Pancreas (tissue), 10 donors: ENCODE data around the gene EMILIN3. TPM values are rescaled to one million over a fixed set of nuclear protein-coding genes. Genes with fewer than 3 reads are reported as not detected.

Experiments used
- ATAC-seq, 4 donors: fragments of 200-7000 bp; cut with Tn5 transposase; one replicate each; pipeline versions ENCODE4 v1.8.0 to v1.9.1; 2020; ENCODE audit warnings: mild to moderate bottlenecking in 4 of 4, moderate library complexity in 4 of 4
- DNase-seq, 6 donors: peaks; one replicate each; pipeline ENCODE4 v3.0.0-alpha.2; 2020
- FAIRE-seq: peaks from 2 replicates; lab custom pipeline; 2012; peaks lifted over from hg19 to GRCh38; lab: Jason Lieb, UNC
- H3K27ac ChIP-seq, 4 donors: fragments of 200-600 bp; sonication (generic); 1 replicate in 3 of 4; 2 replicates in 1 of 4; pipeline versions ENCODE4 v1.5.0 to v1.8.0; 2020
- H3K27me3 ChIP-seq, 4 donors: fragments of 200-600 bp; one replicate each; pipeline ENCODE4 v1.8.0; 2021
- H3K36me3 ChIP-seq, 3 donors: fragments of 200-600 bp; sonication (generic) in 1 of 3; one replicate each; pipeline versions ENCODE4 v1.5.0 to v1.8.0; 2020 to 2021
- H3K4me1 ChIP-seq, 3 donors: fragments of 200-600 bp; one replicate each; pipeline ENCODE4 v1.8.0; 2021
- H3K4me3 ChIP-seq, 4 donors: fragments of 200-600 bp; sonication (generic) in 2 of 4; one replicate each; pipeline versions ENCODE4 v1.5.0 to v1.8.0; 2020 to 2021
- H3K9me3 ChIP-seq, 4 donors: fragments of 200-600 bp; one replicate each; pipeline ENCODE4 v1.8.0; 2021
- WGBS, 2 donors: extraction: QIAGEN DNeasy Blood & Tissue Kit; methylation state at CpG; one replicate each; pipeline ENCODE4 v1.1.7; 2013; 5-methylcytosine and 5-hydroxymethylcytosine counted together
- intact Hi-C, 3 donors: fragments of 100-400 bp; cut with DNase I; formaldehyde crosslinking; loops; one replicate each; pipeline versions ENCODE4 v1.11.1 to v1.14.2; 2022
- polyA plus RNA-seq, 2 donors: library from polyadenylated mRNA; stranded (reverse); fragments of 200-250 nt; gene quantifications; one replicate each; pipeline ENCODE4 v1.2.3, GENCODE V29; 2013
- total RNA-seq, 6 donors: library from RNA; stranded (reverse); fragmentation: NEBNext Ultra II Directional in 4 of 6; extraction: Animal tissue kit (Norgen Biotek cat#: 25700) in 4 of 6; gene quantifications; one replicate each; pipeline versions ENCODE4 v1.2.1 to v1.2.4, GENCODE V29; 2021 to 2023
- TF ChIP-seq, protein P1 (sequence below), 4 donors: fragments of 200-600 bp; sonication (generic) in 3 of 4; IDR thresholded peaks; one replicate each; pipeline versions ENCODE4 v1.5.0 to v1.8.0; 2021; ENCODE audit warnings: antibody characterized with exemption in 4 of 4
- donor health status: healthy with polysubstance abuse.
- donor health status: DM: no; HTN: no; CAD: no; lungs with moderate emphysema.
- donor health status: DM: no; HTN: no; CAD: no.
- donor health status: control.
- donor health status: control.
- donor health status: Bipolar disorder and iron deficiency.
- donor health status: DM: yes; HTN: yes; CAD: no.
- donor health status: DM: no; HTN: no; CAD: no.
- donor health status: DM: no; HTN: no; CAD: no.
- donor health status: DM: yes; HTN: yes; CAD: no.

Gene EMILIN3
- total and polyA plus RNA-seq, 8 donors: 0.04 to 0.33 (median 0.06) TPM; not detected in 3

DNA sequence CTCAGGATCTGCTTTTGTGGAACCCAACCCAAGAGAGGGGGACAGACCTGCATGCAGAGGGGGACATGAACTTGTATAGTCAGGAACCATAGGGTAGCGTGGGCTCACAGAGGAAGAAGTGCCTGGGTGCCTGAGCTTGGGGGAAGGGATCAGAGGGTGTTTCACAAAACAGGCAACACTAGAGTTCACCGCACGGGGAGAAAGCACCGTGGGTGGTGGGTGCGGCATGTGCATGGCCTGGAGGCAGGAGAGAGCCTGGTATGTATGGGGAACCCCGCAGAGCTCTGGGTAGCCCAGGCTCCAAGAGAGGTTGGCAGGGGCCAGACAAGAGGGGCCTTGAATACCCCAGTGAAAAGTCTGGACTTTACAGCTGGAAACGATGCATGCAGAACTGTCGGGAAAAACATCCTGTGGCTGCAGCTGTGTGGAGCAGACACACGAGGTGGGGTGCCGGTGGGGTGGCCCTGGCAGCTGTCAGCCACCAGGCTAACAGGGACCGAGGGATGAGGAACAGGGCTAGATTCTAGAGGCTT lies 6.7 kb upstream of the EMILIN3 start:
- intact Hi-C loops: no loop called here
- no peak for FAIRE-seq
- H3K4me1 ChIP-seq: no peaks in the 10 kb centered on the region
- H3K27ac ChIP-seq: no peak overlapping the region
- H3K4me3 ChIP-seq: no peak overlapping the region
- DNase-seq: no peak
- H3K27me3 ChIP-seq: no peaks in the 10 kb centered on the region
- 66 to 71% methylated on average over 11 of the region's 11 CpGs for WGBS, 2 donors
- TF ChIP-seq, protein P1, sequence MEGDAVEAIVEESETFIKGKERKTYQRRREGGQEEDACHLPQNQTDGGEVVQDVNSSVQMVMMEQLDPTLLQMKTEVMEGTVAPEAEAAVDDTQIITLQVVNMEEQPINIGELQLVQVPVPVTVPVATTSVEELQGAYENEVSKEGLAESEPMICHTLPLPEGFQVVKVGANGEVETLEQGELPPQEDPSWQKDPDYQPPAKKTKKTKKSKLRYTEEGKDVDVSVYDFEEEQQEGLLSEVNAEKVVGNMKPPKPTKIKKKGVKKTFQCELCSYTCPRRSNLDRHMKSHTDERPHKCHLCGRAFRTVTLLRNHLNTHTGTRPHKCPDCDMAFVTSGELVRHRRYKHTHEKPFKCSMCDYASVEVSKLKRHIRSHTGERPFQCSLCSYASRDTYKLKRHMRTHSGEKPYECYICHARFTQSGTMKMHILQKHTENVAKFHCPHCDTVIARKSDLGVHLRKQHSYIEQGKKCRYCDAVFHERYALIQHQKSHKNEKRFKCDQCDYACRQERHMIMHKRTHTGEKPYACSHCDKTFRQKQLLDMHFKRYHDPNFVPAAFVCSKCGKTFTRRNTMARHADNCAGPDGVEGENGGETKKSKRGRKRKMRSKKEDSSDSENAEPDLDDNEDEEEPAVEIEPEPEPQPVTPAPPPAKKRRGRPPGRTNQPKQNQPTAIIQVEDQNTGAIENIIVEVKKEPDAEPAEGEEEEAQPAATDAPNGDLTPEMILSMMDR (IDR thresholded peaks at IDR 0.05): no peak
- ATAC-seq: no peak
- H3K9me3 ChIP-seq: no peaks in the 10 kb centered on the region
- H3K36me3 ChIP-seq: no peaks in the 10 kb centered on the region

DNA sequence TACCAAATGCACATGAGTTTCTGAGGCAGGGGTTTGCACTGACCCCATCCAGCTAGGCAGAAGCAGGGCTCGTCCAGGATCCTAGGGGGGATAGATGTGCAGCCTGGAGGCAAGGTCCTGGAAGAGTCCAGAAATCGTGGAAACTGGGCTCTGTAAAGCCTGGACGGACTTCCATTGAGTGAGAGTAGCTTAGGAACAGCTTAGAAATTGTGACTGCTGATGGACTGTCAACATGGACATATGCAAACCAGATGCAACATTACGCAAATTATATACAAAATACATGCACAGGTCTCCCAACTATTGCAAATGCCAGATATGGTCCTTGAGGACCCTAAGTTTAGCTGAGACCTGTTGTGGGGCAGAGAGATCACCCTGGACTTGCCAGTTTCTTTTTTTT lies 4.8 kb upstream of the EMILIN3 start:
- intact Hi-C loops: no loop called here
- 70 to 75% methylated on average over 4 of the region's 4 CpGs for whole genome bisulfite sequencing, 2 donors

GRCh38 chr20:41370176-41370575 lies 3.6 kb upstream of the EMILIN3 start:
- intact Hi-C loops: no loop called here
- no peaks in the 10 kb centered on the region for H3K9me3 ChIP-seq
- no peak for DNase-seq
- TF ChIP-seq, protein P1 (IDR thresholded peaks at IDR 0.05): no peak
- H3K4me1 ChIP-seq: no peaks in the 10 kb centered on the region
- no peak overlapping the region for H3K4me3 ChIP-seq
- H3K27ac ChIP-seq: no peak overlapping the region
- WGBS, 2 donors: 71 to 82% methylated on average over 5 of the region's 5 CpGs
- peaks cover 0 to 9% (median 0%) of the 10 kb centered on the region in 4 donors for H3K27me3 ChIP-seq
- no peaks in the 10 kb centered on the region for H3K36me3 ChIP-seq
- ATAC-seq: no peak
- FAIRE-seq: no peak

More for the DNA sequence above, 4.8 kb upstream of the EMILIN3 start:
- Histone ChIP-seq H3K9me3 (no peaks in the 10 kb centered on the region), H3K4me3 (no peak overlapping the region), H3K27me3 (no peaks in the 10 kb centered on the region), H3K27ac (no peak overlapping the region), H3K36me3 (no peaks in the 10 kb centered on the region), H3K4me1 (no peaks in the 10 kb centered on the region)
- FAIRE-seq: no peak
- TF ChIP-seq, protein P1 (IDR thresholded peaks at IDR 0.05): no peak
- no peak for DNase-seq
- ATAC-seq: no peak

DNA sequence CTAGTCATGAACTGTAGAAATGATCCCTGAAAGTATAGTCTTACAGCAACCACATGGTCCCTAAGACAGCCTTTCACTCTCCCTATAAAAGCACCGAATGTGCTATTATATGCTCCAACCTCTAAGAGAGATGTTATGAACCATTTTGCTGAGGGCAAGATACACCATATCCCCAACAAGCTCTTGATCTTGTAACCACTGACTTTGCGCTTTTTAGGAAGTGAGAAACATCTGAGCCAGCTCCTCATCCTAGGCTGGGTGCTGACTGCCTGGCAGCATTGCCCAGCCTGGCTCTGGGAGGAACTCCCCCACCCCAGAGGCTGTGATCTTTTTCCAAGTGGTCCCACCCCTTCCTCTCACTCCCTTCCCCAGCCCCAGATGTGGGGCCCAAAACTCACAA lies 3.1 kb upstream of the EMILIN3 start:
- intact Hi-C loops: no loop called here
- no peak for ATAC-seq
- no peak overlapping the region for H3K27ac ChIP-seq
- 81 to 89% methylated on average over 2 of the region's 2 CpGs for WGBS, 2 donors
- H3K36me3 ChIP-seq: no peaks in the 10 kb centered on the region
- no peaks in the 10 kb centered on the region for H3K4me1 ChIP-seq
- FAIRE-seq: no peak
- no peak for DNase-seq
- H3K4me3 ChIP-seq: no peak overlapping the region
- H3K27me3 ChIP-seq: peaks cover 0 to 13% (median 0%) of the 10 kb centered on the region in 4 donors
- TF ChIP-seq, protein P1 (IDR thresholded peaks at IDR 0.05): no peak
- no peaks in the 10 kb centered on the region for H3K9me3 ChIP-seq

DNA sequence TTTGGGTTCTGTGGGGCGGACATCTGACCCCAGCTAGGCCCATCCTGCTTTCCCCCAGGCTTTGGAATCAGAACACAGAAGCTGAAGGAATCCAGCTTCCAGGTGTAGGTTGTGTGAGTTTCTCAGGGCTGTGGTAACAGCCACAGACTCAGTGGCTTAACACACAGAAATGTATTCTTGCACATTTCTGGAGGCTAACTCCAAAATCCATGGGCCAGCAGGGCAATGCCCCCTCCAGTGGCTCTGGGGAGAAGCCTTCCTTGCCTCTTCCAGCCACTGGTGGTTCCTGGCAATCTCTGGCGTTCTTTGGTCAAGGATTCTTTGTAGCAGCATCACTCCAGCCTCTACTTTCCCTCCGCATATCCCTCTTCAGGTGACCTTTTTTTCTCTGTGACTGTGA lies 1.3 kb upstream of the EMILIN3 start:
- TF ChIP-seq, protein P1 (IDR thresholded peaks at IDR 0.05): no peak
- Histone ChIP-seq H3K36me3 (no peaks in the 10 kb centered on the region), H3K4me3 (no peak overlapping the region), H3K27me3 (peaks cover 0 to 13% (median 0%) of the 10 kb centered on the region in 4 donors), H3K27ac (no peak overlapping the region), H3K9me3 (no peaks in the 10 kb centered on the region), H3K4me1 (no peaks in the 10 kb centered on the region)
- intact Hi-C loops: no loop called here
- FAIRE-seq (no peak), ATAC-seq (no peak), DNase-seq (no peak)
- WGBS, 2 donors: 79 to 100% methylated on average over 3 of the region's 3 CpGs
